ENCODE data around the gene HSP90AB1. TPM values are rescaled to one million over a fixed set of nuclear protein-coding genes. Genes with fewer than 3 reads are reported as not detected.

The HSP90AB1 gene
- total RNA-seq, 1 experiment from 2014 or later: 1,986 TPM

DNA sequence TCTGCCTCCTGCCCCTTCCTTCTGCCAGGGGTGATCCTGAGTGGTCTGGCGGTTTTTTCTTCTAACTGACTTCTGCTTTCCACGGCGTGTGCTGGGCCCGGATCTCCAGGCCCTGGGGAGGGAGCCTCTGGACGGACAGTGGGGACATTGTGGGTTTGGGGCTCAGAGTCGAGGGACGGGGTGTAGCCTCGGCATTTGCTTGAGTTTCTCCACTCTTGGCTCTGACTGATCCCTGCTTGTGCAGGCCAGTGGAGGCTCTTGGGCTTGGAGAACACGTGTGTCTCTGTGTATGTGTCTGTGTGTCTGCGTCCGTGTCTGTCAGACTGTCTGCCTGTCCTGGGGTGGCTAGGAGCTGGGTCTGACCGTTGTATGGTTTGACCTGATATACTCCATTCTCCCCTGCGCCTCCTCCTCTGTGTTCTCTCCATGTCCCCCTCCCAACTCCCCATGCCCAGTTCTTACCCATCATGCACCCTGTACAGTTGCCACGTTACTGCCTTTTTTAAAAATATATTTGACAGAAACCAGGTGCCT is 13.3 kb upstream of the HSP90AB1 start:
- Histone ChIP-seq H3K4me1 (ENCODE audit: insufficient read depth, low read length) (no peaks in the 10 kb centered on the region; the same call in 1 of the 2 replicates), H2AK5ac (ENCODE audit: insufficient read length, low read length) (no peak overlapping the region), H2BK5ac (ENCODE audit: insufficient read length, low read length) (no peak overlapping the region), H2BK20ac (ENCODE audit: low read depth, low read length, poor library complexity, severe bottlenecking) (no peak overlapping the region), H2BK12ac (ENCODE audit: insufficient read length, low read depth, low read length) (no peak overlapping the region), H4K8ac (replicated peaks; ENCODE audit: insufficient read length, low read depth, low read length) (no peak overlapping the region), H2BK15ac (ENCODE audit: low read depth, low read length) (no peak overlapping the region), H2BK120ac (ENCODE audit: low read depth, low read length, poor library complexity, severe bottlenecking) (no peak overlapping the region), H3K4me2 (ENCODE audit: insufficient read depth, insufficient read length, low read length) (no peak overlapping the region), H2AFZ (ENCODE audit: low read length) (no peak overlapping the region), H3K27me3 (ENCODE audit: insufficient read depth, low read length) (no peaks in the 10 kb centered on the region), H3K56ac (ENCODE audit: insufficient read length, low read depth, low read length) (no peak overlapping the region), H3K18ac (ENCODE audit: insufficient read length, low read depth, low read length) (no peak overlapping the region), H4K91ac (ENCODE audit: insufficient read length, low read depth, low read length) (no peak overlapping the region), H3K79me1 (ENCODE audit: insufficient read depth, low read depth, low read length, poor library complexity, severe bottlenecking) (no peaks in the 10 kb centered on the region), H3K9me3 (ENCODE audit: control insufficient read depth, low read depth, low read length) (no peaks in the 10 kb centered on the region), H3K4ac (ENCODE audit: low read depth, low read length) (no peak overlapping the region), H3K23ac (ENCODE audit: insufficient read length, low read depth, low read length) (no peak overlapping the region), H3K14ac (ENCODE audit: insufficient read depth, low read length) (no peak overlapping the region), H4K5ac (ENCODE audit: insufficient read length, low read depth, low read length) (no peak overlapping the region), H4K20me1 (ENCODE audit: control insufficient read depth, insufficient read depth, insufficient read length) (no peaks in the 10 kb centered on the region), H3K9ac (ENCODE audit: extremely low read depth, insufficient read length, low read length) (no peak overlapping the region), H3T11ph (ENCODE audit: low read length) (no peak overlapping the region), H3K79me2 (ENCODE audit: insufficient read depth, low read length) (no peaks in the 10 kb centered on the region), H3K23me2 (ENCODE audit: insufficient read length, low read depth, low read length, poor library complexity, severe bottlenecking) (peaks cover 3% of the 10 kb centered on the region), H3K27ac (ENCODE audit: insufficient read length, low read depth, low read length) (no peak overlapping the region)
- peaks cover 47 to 68% (median 65%) of the 10 kb centered on the region in 3 experiments for H3K36me3 Mint-ChIP-seq (ENCODE audit: insufficient read depth in 1 of 3, low read depth in 3 of 3)
- H3K4me1 Mint-ChIP-seq: peaks cover 34 to 36% of the 10 kb centered on the region in 2 experiments
- WGBS (ENCODE audit: extremely low coverage, insufficient read length, low lambda C conversion rate): no CpG with 5 or more reads among the region's 14 CpGs
- DNase-seq: no peak
- H3K27me3 Mint-ChIP-seq (ENCODE audit: low read depth): peaks cover 3% of the 10 kb centered on the region
- no peaks in the 10 kb centered on the region; a peak in 1 of 5 replicates for H3K9me3 Mint-ChIP-seq
- peak overlapping the region; percentile 42 to 96 (median 47); a peak in 5 of 7 replicates for H3K27ac Mint-ChIP-seq
- TF ChIP-seq, protein P1, sequence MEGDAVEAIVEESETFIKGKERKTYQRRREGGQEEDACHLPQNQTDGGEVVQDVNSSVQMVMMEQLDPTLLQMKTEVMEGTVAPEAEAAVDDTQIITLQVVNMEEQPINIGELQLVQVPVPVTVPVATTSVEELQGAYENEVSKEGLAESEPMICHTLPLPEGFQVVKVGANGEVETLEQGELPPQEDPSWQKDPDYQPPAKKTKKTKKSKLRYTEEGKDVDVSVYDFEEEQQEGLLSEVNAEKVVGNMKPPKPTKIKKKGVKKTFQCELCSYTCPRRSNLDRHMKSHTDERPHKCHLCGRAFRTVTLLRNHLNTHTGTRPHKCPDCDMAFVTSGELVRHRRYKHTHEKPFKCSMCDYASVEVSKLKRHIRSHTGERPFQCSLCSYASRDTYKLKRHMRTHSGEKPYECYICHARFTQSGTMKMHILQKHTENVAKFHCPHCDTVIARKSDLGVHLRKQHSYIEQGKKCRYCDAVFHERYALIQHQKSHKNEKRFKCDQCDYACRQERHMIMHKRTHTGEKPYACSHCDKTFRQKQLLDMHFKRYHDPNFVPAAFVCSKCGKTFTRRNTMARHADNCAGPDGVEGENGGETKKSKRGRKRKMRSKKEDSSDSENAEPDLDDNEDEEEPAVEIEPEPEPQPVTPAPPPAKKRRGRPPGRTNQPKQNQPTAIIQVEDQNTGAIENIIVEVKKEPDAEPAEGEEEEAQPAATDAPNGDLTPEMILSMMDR (conservative IDR thresholded peaks at IDR 0.05): no peak
- H3K4me3 Mint-ChIP-seq: no peak overlapping the region; a peak in 1 of 5 replicates
